Neural cell (in vitro differentiated cells): ENCODE data around the gene PLD6.

ENCODE experiments used
- CTCF ChIP-seq: fragments of 450-650 bp; IDR thresholded peaks from 2 replicates; pipeline ENCODE4 v1.5.1; 2014; ENCODE audit warnings: antibody characterized with exemption, mild to moderate bottlenecking, moderate library complexity; ENCODE audit not compliant: poor library complexity, severe bottlenecking
- EP300 ChIP-seq: fragments of 450-650 bp; conservative IDR thresholded peaks from 2 replicates; pipeline ENCODE4 v1.6.1; 2014; ENCODE audit warnings: antibody characterized with exemption, mild to moderate bottlenecking, moderate library complexity; ENCODE audit not compliant: poor library complexity, severe bottlenecking
- EZH2 ChIP-seq: fragments of 200-600, 300-800 bp; shearing (Covaris generic), sonication (generic); IDR thresholded peaks from 2 replicates; pipeline ENCODE4 v1.6.1; 2014; ENCODE audit warnings: antibody characterized with exemption, low read length, borderline replicate concordance, mild to moderate bottlenecking; ENCODE audit not compliant: insufficient read depth, poor library complexity, severe bottlenecking
- MXI1 ChIP-seq: fragments of 450-650 bp; conservative IDR thresholded peaks from 2 replicates; pipeline ENCODE4 v1.6.1; 2014; ENCODE audit warnings: antibody characterized with exemption, mild to moderate bottlenecking; ENCODE audit not compliant: poor library complexity, severe bottlenecking
- POLR2AphosphoS5 ChIP-seq: IDR thresholded peaks from 2 replicates; pipeline ENCODE4 v1.6.1; 2012
- RAD21 ChIP-seq: fragments of 450-650 bp; conservative IDR thresholded peaks from 2 replicates; pipeline ENCODE4 v1.6.1; 2014; ENCODE audit warnings: antibody characterized with exemption, mild to moderate bottlenecking, moderate library complexity
- REST ChIP-seq: IDR thresholded peaks from 2 replicates; pipeline ENCODE4 v1.6.1; 2012; ENCODE audit warnings: borderline replicate concordance
- SMC3 ChIP-seq: fragments of 450-650 bp; conservative IDR thresholded peaks from 2 replicates; pipeline ENCODE4 v1.6.1; 2014; ENCODE audit warnings: antibody characterized with exemption, mild to moderate bottlenecking, moderate library complexity; ENCODE audit not compliant: poor library complexity
- TAF1 ChIP-seq: IDR thresholded peaks from 2 replicates; pipeline ENCODE4 v1.6.1; 2012; ENCODE audit warnings: low read depth

GRCh38 chr17:17153709-17154108 is 52.4 kb downstream of the PLD6 start:
- TF ChIP-seq CTCF (no peak), POLR2AphosphoS5 (no peak), EZH2 (no peak), EP300 (no peak), MXI1 (no peak), REST (no peak), TAF1 (no peak), RAD21 (no peak), SMC3 (no peak)
